Fibroblast of mammary gland (primary cell): ENCODE results near the gene DLST.

Experiments
- DNase-seq: peaks from one replicate; pipeline ENCODE4 v3.0.0-alpha.2; 2010; ENCODE audit warnings: low read depth
- H3K4me3 ChIP-seq: 2 replicates; pipeline ENCODE4 v1.5.1; 2011; ENCODE audit warnings: low read depth, mild to moderate bottlenecking, low read length, moderate library complexity; ENCODE audit not compliant: control insufficient read depth
- CTCF ChIP-seq: conservative IDR thresholded peaks from 2 replicates; pipeline ENCODE4 v1.5.1; 2011; ENCODE audit warnings: low read depth, low read length, inconsistent platforms; ENCODE audit not compliant: control insufficient read depth, insufficient read depth

Gene DLST

DNA sequence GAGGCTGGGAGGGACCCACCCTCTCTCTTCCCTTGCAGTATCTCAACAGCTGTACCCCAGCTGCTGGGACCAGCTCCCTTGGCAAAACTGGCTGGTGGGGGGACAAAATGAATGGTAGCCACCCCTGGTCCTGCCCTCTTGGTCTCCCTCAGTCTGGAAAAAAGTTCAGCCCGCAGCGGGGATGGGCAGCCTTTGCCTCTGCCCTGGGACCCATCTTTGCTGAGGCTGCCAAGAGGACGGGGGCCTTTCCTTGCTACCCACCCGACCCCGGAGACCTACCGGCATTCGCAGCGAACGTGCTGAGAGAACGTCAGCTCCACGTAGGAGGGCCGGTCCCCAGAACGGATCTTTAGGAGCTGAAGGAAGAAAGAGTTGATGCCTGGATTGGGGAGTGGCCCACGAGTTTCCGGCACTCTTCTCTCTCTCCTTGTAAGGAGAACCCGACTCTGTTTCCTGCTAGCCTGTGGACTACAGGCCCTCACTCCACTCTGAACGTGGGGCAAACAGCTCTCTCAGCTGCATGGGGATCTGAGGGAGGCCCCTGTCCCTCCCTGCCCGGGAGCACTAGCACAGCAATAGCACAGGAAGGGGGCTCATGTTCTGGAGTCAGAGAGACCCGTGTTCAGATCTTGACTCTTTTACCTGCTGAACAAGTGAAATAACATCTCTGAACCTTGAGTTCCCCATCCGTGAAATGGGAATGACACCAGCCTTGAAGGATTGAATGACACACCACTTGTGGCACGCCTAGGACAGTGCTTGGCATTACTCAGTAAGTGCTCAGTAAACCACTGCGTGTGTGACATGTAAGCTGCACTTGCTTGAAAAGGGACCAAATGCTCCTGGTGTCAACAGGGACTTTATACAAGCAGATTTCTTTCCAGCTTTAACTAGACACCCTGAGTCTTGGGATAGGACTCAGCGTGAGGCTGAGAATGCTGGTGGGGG, 66.8 kb downstream of the DLST start:
- TF ChIP-seq CTCF, result no peak
- no peak overlapping the region for H3K4me3 ChIP-seq
- DNase-seq, result no peak

DNA sequence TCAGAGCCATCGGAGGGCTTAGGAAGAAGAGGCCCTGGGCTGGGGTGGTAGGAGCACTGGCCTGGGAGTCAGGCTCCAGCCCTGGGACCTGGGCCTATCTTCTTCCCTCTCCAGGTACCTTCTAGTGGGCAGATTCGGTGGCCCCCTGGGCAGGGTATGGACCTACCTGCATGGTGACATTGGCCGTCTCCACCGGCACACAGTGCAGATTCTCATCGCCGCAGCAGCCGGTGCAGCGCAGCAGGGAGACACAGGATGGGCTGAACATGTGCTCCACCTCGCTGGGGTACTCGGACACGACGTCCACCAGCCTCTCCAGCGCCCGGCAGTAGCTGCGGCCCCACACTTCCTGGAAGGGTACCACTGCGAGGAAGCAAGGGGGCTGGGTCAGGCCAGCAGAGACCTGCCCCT, 67.5 kb downstream of the DLST start:
- DNase-seq, result no peak
- TF ChIP-seq CTCF, result no peak
- H3K4me3 ChIP-seq, result no peak overlapping the region

DNA sequence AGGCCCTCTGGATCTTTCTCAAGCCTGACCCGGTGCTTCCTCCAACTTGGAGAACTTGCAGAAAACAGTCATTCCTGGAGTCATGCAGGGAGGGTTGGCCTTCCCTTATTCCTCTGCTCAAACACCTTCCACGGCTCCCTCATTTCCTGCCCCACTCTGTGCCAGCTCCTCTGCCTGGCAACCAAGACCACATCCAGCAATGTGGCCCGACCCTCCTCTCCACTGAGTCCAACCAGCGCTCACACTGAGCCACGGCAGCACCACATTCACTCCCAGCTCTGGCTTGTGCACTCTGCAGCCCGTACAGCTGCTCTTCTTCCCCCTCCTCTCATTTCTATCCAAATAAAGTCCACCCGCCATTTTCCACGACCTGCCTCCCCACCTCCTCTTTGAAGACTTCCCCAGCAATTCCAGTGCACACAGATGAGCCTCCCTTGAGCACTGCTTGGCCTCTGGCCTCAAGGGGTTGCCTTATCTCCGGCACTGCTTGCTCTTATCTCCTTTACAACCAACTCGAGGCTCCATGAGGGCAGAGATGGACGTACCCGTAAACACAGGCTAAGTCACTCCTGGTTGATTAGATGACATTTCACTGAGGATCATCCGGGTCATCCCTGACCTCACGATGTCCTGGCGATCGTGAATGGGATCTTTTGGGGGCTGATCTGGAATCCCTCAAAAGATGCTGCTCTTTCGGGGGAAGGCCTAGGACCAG, 68.3 kb downstream of the DLST start:
- no peak for TF ChIP-seq CTCF
- no peak for DNase-seq

DNA sequence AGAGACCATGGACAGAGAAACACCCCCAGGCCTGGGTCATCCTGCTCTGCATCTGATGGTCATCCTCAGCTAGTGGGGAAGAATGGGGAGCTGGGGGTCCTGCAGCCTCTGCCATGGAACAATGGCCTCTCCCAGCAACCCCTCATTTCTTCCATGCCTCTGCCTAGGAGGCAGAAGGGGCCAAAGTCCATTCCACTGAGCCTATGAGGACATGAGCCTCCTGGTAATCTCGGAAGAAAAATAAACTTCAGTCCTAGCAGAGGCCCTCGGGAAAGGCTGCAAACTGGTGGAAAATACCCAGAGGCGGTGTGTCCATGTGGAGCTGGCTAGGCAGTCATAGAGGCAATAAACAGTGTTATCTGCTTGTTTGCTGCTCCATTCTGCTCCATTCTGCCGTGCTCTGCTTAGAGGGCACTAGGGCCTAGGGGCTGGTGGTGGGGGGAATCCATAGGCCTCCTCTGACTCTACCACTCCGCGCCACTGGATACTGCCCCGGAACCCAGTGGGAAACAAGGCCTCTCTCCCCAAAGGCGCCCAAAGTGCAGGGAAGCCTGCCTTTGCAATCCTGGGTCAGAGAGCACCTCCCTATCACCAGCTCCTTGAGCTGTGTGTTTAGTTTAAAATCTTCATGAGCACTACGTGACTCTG, 69.2 kb downstream of the DLST start:
- no peak overlapping the region for H3K4me3 ChIP-seq
- no peak for DNase-seq
- no peak for TF ChIP-seq CTCF

More for the DNA sequence above, 68.3 kb downstream of the DLST start:
- no peak overlapping the region for H3K4me3 ChIP-seq

DNA sequence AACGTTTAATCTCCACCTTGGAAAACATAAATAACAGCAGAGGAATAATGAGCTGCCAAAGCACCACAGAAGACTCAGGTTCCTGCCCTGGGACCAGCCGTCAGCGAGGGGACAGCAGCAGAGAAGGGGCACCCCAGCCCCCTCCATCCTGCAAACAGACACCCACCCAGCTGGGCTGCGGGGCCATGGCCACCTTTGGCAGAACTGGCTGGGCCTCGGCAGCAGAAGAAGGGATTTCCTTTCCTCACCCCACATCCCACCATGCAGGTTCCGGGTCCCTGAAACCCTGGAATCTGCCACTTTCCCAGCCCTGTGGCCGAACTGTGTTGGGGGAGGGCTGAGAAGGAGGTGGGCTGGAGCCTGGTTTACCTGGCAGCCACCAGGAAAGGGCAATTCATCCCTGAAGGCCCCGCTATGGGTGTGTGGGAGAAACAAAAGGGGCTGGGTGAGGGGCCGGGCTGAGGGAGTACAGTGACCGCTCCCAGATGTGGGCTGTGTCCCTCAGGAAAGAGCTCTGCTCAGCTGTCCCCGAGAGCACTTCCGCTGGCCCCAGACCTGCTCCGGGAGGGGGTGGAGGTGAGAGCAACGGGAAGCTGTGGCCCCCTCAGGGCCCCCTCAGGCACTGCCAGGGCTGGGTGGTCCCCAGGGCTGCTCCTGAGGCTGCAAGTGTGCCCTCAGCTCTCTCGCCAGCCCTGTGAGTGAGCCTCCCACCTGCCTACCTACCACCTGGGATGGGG, 69.9 kb downstream of the DLST start:
- H3K4me3 ChIP-seq, result no peak overlapping the region
- TF ChIP-seq CTCF, result no peak
- no peak for DNase-seq

DNA sequence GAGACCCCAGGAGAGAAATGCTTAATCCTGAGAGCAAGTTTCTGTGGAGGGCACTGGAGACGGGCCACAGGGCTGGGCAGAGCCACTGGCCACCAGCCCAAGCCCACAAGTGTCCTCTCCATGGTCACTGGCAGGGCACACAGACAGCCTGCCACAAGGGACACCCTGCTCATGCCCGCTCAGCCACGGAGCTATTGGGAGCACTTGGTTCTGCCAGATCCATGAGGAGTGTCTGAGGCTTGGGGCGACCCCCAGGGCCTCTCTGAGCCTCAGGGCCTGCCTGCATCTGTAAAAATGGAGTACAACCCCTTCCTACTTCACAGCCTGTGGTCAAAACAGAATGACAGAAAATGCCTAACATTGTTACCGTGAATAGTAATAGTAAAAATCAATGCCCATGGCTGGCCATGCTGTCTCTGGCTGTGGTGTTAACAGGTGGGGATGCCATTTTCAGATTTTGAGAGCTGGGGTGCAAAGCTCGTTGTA, 70.5 kb downstream of the DLST start:
- no peak for TF ChIP-seq CTCF
- H3K4me3 ChIP-seq, result no peak overlapping the region
- no peak for DNase-seq
